ENCODE results near the gene FYB2.

Gene FYB2

DNA sequence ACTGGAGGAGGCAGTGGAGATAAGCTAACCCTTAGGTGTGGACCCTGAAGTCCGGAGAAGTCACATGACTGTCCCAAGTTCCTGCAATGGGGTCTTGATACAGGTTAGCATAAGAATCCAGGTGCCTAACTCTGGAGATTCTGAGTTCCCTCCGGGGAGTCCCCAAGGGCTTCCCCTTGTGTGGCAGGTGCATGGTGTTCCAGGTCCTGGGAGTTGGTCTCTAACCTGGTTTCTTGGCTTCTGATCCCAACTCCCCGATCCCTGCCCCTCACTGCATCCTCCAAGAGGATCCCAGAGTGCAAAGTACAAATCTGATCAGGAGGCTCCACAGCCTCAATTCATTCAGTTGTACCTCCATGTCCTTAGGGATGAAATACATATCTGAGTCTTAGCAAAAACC, 26.1 kb upstream of the FYB2 start:
- ATAC-seq: no peak
- TF ChIP-seq BACH2 (CRISPR knock-in tag; IDR thresholded peaks at IDR 0.05; ENCODE audit: borderline replicate concordance) (no peak), TOX (CRISPR knock-in tag; IDR thresholded peaks at IDR 0.05; ENCODE audit: borderline replicate concordance) (no peak), OSR1 (CRISPR knock-in tag; IDR thresholded peaks at IDR 0.05) (no peak), TCF4 (CRISPR knock-in tag; IDR thresholded peaks at IDR 0.05; ENCODE audit: borderline replicate concordance) (no peak)

DNA sequence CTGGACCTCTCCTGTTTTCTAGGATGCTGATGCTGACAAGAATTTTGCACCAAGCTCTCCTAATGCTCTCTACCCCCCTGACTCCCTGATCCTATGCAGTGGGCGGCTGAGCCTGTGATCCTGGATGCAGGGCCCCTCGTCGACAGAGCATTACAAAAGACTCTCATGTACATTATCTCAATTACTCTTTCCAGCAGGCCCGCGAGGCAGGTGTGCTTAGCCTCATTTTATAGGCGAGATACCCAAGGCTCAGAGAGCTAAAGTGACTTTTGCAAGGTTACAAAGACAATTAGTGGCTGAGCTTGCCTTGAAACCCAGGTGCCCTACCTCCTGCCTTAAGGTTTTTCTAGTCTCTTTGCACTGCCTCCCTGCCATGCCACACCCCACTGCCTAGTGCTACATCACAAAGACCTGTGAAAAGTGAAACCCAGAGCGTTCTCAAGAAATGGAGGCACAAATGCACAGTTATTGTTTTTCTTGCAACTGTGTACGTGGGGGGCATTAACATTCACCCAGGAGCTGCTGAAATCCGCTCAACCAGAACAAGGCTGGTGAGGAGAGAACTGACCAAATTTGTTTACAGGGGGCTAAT, 25.4 kb upstream of the FYB2 start:
- no peak for ATAC-seq
- no peak for TF ChIP-seq PPARA (CRISPR knock-in tag; IDR thresholded peaks at IDR 0.05; ENCODE audit: borderline replicate concordance)
- TF ChIP-seq, protein P1, sequence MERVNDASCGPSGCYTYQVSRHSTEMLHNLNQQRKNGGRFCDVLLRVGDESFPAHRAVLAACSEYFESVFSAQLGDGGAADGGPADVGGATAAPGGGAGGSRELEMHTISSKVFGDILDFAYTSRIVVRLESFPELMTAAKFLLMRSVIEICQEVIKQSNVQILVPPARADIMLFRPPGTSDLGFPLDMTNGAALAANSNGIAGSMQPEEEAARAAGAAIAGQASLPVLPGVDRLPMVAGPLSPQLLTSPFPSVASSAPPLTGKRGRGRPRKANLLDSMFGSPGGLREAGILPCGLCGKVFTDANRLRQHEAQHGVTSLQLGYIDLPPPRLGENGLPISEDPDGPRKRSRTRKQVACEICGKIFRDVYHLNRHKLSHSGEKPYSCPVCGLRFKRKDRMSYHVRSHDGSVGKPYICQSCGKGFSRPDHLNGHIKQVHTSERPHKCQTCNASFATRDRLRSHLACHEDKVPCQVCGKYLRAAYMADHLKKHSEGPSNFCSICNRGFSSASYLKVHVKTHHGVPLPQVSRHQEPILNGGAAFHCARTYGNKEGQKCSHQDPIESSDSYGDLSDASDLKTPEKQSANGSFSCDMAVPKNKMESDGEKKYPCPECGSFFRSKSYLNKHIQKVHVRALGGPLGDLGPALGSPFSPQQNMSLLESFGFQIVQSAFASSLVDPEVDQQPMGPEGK (CRISPR knock-in tag; IDR thresholded peaks at IDR 0.05; ENCODE audit: borderline replicate concordance): no peak
- TF ChIP-seq, protein P2, sequence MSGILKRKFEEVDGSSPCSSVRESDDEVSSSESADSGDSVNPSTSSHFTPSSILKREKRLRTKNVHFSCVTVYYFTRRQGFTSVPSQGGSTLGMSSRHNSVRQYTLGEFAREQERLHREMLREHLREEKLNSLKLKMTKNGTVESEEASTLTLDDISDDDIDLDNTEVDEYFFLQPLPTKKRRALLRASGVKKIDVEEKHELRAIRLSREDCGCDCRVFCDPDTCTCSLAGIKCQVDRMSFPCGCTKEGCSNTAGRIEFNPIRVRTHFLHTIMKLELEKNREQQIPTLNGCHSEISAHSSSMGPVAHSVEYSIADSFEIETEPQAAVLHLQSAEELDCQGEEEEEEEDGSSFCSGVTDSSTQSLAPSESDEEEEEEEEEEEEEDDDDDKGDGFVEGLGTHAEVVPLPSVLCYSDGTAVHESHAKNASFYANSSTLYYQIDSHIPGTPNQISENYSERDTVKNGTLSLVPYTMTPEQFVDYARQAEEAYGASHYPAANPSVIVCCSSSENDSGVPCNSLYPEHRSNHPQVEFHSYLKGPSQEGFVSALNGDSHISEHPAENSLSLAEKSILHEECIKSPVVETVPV (CRISPR knock-in tag; IDR thresholded peaks at IDR 0.05): no peak

DNA sequence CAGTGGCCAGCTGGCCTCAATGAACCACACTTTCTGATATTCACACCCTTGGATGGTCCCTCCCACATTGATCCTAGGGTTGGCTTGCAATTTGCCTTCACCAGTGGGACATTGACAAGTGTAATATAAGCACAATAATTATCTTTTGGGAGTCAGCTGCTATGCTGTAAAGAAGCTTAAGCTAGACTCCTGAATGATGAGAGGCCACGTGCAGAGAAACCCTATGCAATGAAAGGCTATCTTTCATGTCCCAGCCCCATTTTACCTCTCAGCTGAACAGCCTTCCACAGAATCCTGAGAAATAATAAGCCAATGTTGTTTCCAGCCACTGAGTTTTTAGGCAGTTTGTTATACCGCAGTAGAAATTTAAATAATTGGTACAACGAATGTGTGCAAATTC, 24.3 kb upstream of the FYB2 start:
- no peak for TF ChIP-seq BACH2 (CRISPR knock-in tag; IDR thresholded peaks at IDR 0.05; ENCODE audit: borderline replicate concordance)
- TF ChIP-seq, protein P2 (CRISPR knock-in tag; IDR thresholded peaks at IDR 0.05): no peak
- TF ChIP-seq, protein P3, sequence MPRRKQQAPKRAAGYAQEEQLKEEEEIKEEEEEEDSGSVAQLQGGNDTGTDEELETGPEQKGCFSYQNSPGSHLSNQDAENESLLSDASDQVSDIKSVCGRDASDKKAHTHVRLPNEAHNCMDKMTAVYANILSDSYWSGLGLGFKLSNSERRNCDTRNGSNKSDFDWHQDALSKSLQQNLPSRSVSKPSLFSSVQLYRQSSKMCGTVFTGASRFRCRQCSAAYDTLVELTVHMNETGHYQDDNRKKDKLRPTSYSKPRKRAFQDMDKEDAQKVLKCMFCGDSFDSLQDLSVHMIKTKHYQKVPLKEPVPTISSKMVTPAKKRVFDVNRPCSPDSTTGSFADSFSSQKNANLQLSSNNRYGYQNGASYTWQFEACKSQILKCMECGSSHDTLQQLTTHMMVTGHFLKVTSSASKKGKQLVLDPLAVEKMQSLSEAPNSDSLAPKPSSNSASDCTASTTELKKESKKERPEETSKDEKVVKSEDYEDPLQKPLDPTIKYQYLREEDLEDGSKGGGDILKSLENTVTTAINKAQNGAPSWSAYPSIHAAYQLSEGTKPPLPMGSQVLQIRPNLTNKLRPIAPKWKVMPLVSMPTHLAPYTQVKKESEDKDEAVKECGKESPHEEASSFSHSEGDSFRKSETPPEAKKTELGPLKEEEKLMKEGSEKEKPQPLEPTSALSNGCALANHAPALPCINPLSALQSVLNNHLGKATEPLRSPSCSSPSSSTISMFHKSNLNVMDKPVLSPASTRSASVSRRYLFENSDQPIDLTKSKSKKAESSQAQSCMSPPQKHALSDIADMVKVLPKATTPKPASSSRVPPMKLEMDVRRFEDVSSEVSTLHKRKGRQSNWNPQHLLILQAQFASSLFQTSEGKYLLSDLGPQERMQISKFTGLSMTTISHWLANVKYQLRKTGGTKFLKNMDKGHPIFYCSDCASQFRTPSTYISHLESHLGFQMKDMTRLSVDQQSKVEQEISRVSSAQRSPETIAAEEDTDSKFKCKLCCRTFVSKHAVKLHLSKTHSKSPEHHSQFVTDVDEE (CRISPR knock-in tag; IDR thresholded peaks at IDR 0.05): no peak
- TF ChIP-seq ESRRG (CRISPR knock-in tag; IDR thresholded peaks at IDR 0.05): no peak
- no peak for TF ChIP-seq PPARA (CRISPR knock-in tag; IDR thresholded peaks at IDR 0.05; ENCODE audit: borderline replicate concordance)
- TF ChIP-seq ZFP30 (CRISPR knock-in tag; IDR thresholded peaks at IDR 0.05): no peak
- TF ChIP-seq ISL1 (CRISPR knock-in tag; IDR thresholded peaks at IDR 0.05): no peak
- no peak for TF ChIP-seq GLIS3 (CRISPR knock-in tag; IDR thresholded peaks at IDR 0.05)
- no peak for TF ChIP-seq ARNTL (CRISPR knock-in tag; IDR thresholded peaks at IDR 0.05; ENCODE audit: borderline replicate concordance, low read depth)
- ATAC-seq: no peak

DNA sequence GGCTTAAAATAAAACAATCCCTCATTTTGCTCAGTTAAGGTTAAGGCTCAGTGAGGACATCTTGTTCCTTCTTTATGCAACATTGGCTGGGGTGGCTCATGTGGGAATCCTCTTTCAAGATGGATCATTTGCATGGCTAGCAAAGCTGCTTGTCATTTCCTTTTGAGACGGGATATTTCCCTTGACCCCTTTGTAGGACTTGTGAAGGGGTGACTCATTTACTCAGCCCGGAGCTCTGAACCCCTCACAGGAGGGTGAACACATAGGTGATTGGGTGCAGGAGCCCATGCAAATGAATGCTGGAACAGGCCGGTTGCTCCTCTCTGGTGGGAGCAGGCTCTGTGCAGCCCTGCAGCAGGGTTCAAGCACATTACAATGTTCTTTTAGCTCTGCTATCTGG, 19.6 kb upstream of the FYB2 start:
- no peak for ATAC-seq
- TF ChIP-seq PPARA (CRISPR knock-in tag; IDR thresholded peaks at IDR 0.05; ENCODE audit: borderline replicate concordance): no peak
- TF ChIP-seq ARNTL (CRISPR knock-in tag; IDR thresholded peaks at IDR 0.05; ENCODE audit: borderline replicate concordance, low read depth): no peak
- no peak for TF ChIP-seq RARB (CRISPR knock-in tag; IDR thresholded peaks at IDR 0.05)
- TF ChIP-seq SNAI2 (CRISPR knock-in tag; IDR thresholded peaks at IDR 0.05): no peak
- no peak for TF ChIP-seq GLIS3 (CRISPR knock-in tag; IDR thresholded peaks at IDR 0.05)
- TF ChIP-seq BACH2 (CRISPR knock-in tag; IDR thresholded peaks at IDR 0.05; ENCODE audit: borderline replicate concordance): no peak
- no peak for TF ChIP-seq ZFP3 (CRISPR knock-in tag; IDR thresholded peaks at IDR 0.05)
- no peak for TF ChIP-seq ZNF8 (CRISPR knock-in tag; IDR thresholded peaks at IDR 0.05)
- TF ChIP-seq ESRRG (CRISPR knock-in tag; IDR thresholded peaks at IDR 0.05): no peak
- no peak for TF ChIP-seq ZNF70 (CRISPR knock-in tag; IDR thresholded peaks at IDR 0.05)
- TF ChIP-seq TOX (CRISPR knock-in tag; IDR thresholded peaks at IDR 0.05; ENCODE audit: borderline replicate concordance): no peak
- no peak for TF ChIP-seq ZFP30 (CRISPR knock-in tag; IDR thresholded peaks at IDR 0.05)
- TF ChIP-seq, protein P3 (CRISPR knock-in tag; IDR thresholded peaks at IDR 0.05): no peak
- no peak for TF ChIP-seq ZC3H10 (CRISPR knock-in tag; IDR thresholded peaks at IDR 0.05)
- no peak for TF ChIP-seq ISL1 (CRISPR knock-in tag; IDR thresholded peaks at IDR 0.05)
- TF ChIP-seq, protein P2 (CRISPR knock-in tag; IDR thresholded peaks at IDR 0.05): no peak
- TF ChIP-seq, protein P1 (CRISPR knock-in tag; IDR thresholded peaks at IDR 0.05; ENCODE audit: borderline replicate concordance): no peak
